CD4-positive, alpha-beta T cell (primary cell): Measurements from ENCODE around the gene DAAM1. TPM values are rescaled to one million over a fixed set of nuclear protein-coding genes. Genes with fewer than 3 reads are reported as not detected.

Experiments
- ATAC-seq: fragments of 200-7000 bp; cut with Tn5 transposase; one replicate; pipeline ENCODE4 v1.10.0; 2022; ENCODE audit warnings: mild to moderate bottlenecking; ENCODE audit not compliant: poor library complexity
- CTCF ChIA-PET: fragments of 350-600 bp; sonication (Branson Sonifier 250); formaldehyde crosslinking; loops from one replicate; lab custom pipeline; 2021; ENCODE audit warnings: antibody characterized with exemption, inconsistent platforms; lab: Charles Lee
- POLR2A ChIA-PET: fragments of 350-600 bp; sonication (Branson Sonifier 250); formaldehyde crosslinking; loops from one replicate; lab custom pipeline; 2021; ENCODE audit warnings: antibody characterized with exemption, inconsistent platforms; lab: Charles Lee
- DNase-seq, 14 experiments: peaks; one replicate each; pipeline ENCODE4 v3.0.0-alpha.2; 2013 to 2020; ENCODE audit warnings: mixed read lengths in 2 of 14
- H3K27ac ChIP-seq, 2 donors: one replicate each; pipeline versions ENCODE4 v1.5.1 to v1.7.0; 2013; ENCODE audit warnings: low read length in 2 of 2, low read depth in 1 of 2, mild to moderate bottlenecking in 1 of 2
- H3K27me3 ChIP-seq, 2 experiments: 1 replicate in 1 of 2; 2 replicates in 1 of 2; pipeline versions ENCODE4 v1.6.1 to v1.7.0; 2013; ENCODE audit warnings: low read length in 2 of 2, control low read depth in 1 of 2, mild to moderate bottlenecking in 1 of 2, moderate library complexity in 1 of 2; ENCODE audit not compliant: insufficient read depth in 2 of 2, control insufficient read depth in 1 of 2
- H3K36me3 ChIP-seq: one replicate; pipeline ENCODE4 v1.6.1; 2013; ENCODE audit warnings: low read length, control low read depth; ENCODE audit not compliant: insufficient read depth
- H3K4me1 ChIP-seq: one replicate; pipeline ENCODE4 v1.6.1; 2013; ENCODE audit warnings: low read length, control low read depth; ENCODE audit not compliant: insufficient read depth
- H3K4me3 ChIP-seq: one replicate; pipeline ENCODE4 v1.5.1; 2013; ENCODE audit warnings: mild to moderate bottlenecking, low read length, moderate library complexity
- H3K9me3 ChIP-seq, 2 experiments: 1 replicate in 1 of 2; 2 replicates in 1 of 2; pipeline versions ENCODE4 v1.6.1 to v1.7.0; 2013; ENCODE audit warnings: low read length in 2 of 2, mild to moderate bottlenecking in 2 of 2, control low read depth in 1 of 2, moderate library complexity in 1 of 2; ENCODE audit not compliant: control insufficient read depth in 1 of 2, insufficient read depth in 1 of 2
- H3K27ac Mint-ChIP-seq: one replicate; pipeline ENCODE4 v1.8.0; 2020; ENCODE audit warnings: mixed read lengths
- H3K27me3 Mint-ChIP-seq: one replicate; pipeline ENCODE4 v1.8.0; 2021; ENCODE audit warnings: mixed read lengths
- H3K36me3 Mint-ChIP-seq: one replicate; pipeline ENCODE4 v1.8.0; 2021; ENCODE audit warnings: low read depth, mixed read lengths
- H3K4me1 Mint-ChIP-seq: one replicate; pipeline ENCODE4 v1.8.0; 2021; ENCODE audit warnings: low read depth, mixed read lengths
- H3K4me3 Mint-ChIP-seq: one replicate; pipeline ENCODE4 v1.8.0; 2020; ENCODE audit warnings: mild to moderate bottlenecking, mixed read lengths
- H3K9me3 Mint-ChIP-seq: one replicate; pipeline ENCODE4 v1.8.0; 2020; ENCODE audit warnings: mixed read lengths
- CTCF ChIP-seq: fragments of 200-600 bp; IDR thresholded peaks from one replicate; pipeline ENCODE4 v1.8.0; 2022; ENCODE audit warnings: antibody characterized with exemption, mild to moderate bottlenecking
- intact Hi-C, 2 experiments: fragments of 100-400 bp; cut with DNase I in 1 of 2; cut with micrococcal nuclease in 1 of 2; formaldehyde crosslinking; loops; one replicate each; pipeline versions ENCODE4 v1.15.1 to v1.9.0; 2023 to 2025; cut with DNase I, micrococcal nuclease
- total RNA-seq, 174 experiments: library from RNA in 2 of 174; stranded (reverse) in 2 of 174; gene quantifications; one replicate each; pipeline ENCODE4 v1.2.3 and lab custom pipeline; 2021 to 2026

Gene DAAM1
- total RNA-seq, 2 experiments from 2014 or later = 7.4 to 8.8 TPM

GRCh38 chr14:59358102-59358501, 169.6 kb downstream of the DAAM1 start:
- DNase-seq (no peak), ATAC-seq (no peak)
- H3K9me3 Mint-ChIP-seq = no peaks in the 10 kb centered on the region
- Histone ChIP-seq H3K27ac (no peak overlapping the region), H3K4me3 (no peak overlapping the region), H3K36me3 (peaks cover 6% of the 10 kb centered on the region), H3K27me3 (no peaks in the 10 kb centered on the region), H3K4me1 (no peaks in the 10 kb centered on the region), H3K9me3 (no peaks in the 10 kb centered on the region)
- no peak for TF ChIP-seq CTCF
- H3K4me3 Mint-ChIP-seq = no peak overlapping the region
- CTCF ChIA-PET = no interaction called here
- no peaks in the 10 kb centered on the region for H3K4me1 Mint-ChIP-seq
- H3K27ac Mint-ChIP-seq = no peak overlapping the region
- H3K27me3 Mint-ChIP-seq = no peaks in the 10 kb centered on the region
- POLR2A ChIA-PET = no interaction called here
- intact Hi-C loops = no loop called here
- peaks cover 26% of the 10 kb centered on the region for H3K36me3 Mint-ChIP-seq

- Histone ChIP-seq H3K9me3 (no peaks in the 10 kb centered on the region), H3K4me1 (no peaks in the 10 kb centered on the region), H3K4me3 (no peak overlapping the region), H3K36me3 (peaks cover 6% of the 10 kb centered on the region), H3K27ac (no peak overlapping the region), H3K27me3 (no peaks in the 10 kb centered on the region)
- DNase-seq (no peak), ATAC-seq (no peak)
- Mint-ChIP-seq H3K4me3 (no peak overlapping the region), H3K36me3 (peaks cover 33% of the 10 kb centered on the region), H3K4me1 (no peaks in the 10 kb centered on the region), H3K9me3 (no peaks in the 10 kb centered on the region), H3K27me3 (no peaks in the 10 kb centered on the region), H3K27ac (no peak overlapping the region)
- ChIA-PET POLR2A (interaction anchor here (0.6 kb wide), 1 partner anchor 35 kb away, joined by 3 read pairs; no protein-coding TSS in a partner anchor), CTCF (no interaction called here)
- intact Hi-C loops = no loop called here
- TF ChIP-seq CTCF = no peak
Observed at GRCh38 chr14:59358784-59359183, 170.3 kb downstream of the DAAM1 start.

GRCh38 chr14:59359431-59360124, 171.1 kb downstream of the DAAM1 start:
- H3K4me1 ChIP-seq = no peaks in the 10 kb centered on the region
- Mint-ChIP-seq H3K4me1 (no peaks in the 10 kb centered on the region), H3K27ac (no peak overlapping the region)

More at GRCh38 chr14:59359431-59360124, 171.1 kb downstream of the DAAM1 start:
- Histone ChIP-seq H3K9me3 (no peaks in the 10 kb centered on the region), H3K27me3 (no peaks in the 10 kb centered on the region), H3K27ac (no peak overlapping the region), H3K4me3 (no peak overlapping the region), H3K36me3 (peaks cover 10% of the 10 kb centered on the region)
- ATAC-seq (no peak), DNase-seq (no peak)
- peaks cover 40% of the 10 kb centered on the region for H3K36me3 Mint-ChIP-seq
- no peak for TF ChIP-seq CTCF
- intact Hi-C loops = no loop called here
- H3K4me3 Mint-ChIP-seq = no peak overlapping the region
- CTCF ChIA-PET = no interaction called here
- H3K27me3 Mint-ChIP-seq = no peaks in the 10 kb centered on the region
- H3K9me3 Mint-ChIP-seq = no peaks in the 10 kb centered on the region
- POLR2A ChIA-PET = no interaction called here
